Activated CD4-positive, CD25-positive, alpha-beta regulatory T cell treated with anti-CD3 and anti-CD28 coated beads, Interleukin-2, amount 50 U/mL, for 72 hours (primary cell): ENCODE measurements around the gene CLCF1.
A peak's percentile ranks its signal among the peaks of the same experiment; 100 is the strongest.

Experiments used
- DNase-seq: peaks from one replicate; pipeline ENCODE4 v3.0.0; 2021

The CLCF1 gene

DNA sequence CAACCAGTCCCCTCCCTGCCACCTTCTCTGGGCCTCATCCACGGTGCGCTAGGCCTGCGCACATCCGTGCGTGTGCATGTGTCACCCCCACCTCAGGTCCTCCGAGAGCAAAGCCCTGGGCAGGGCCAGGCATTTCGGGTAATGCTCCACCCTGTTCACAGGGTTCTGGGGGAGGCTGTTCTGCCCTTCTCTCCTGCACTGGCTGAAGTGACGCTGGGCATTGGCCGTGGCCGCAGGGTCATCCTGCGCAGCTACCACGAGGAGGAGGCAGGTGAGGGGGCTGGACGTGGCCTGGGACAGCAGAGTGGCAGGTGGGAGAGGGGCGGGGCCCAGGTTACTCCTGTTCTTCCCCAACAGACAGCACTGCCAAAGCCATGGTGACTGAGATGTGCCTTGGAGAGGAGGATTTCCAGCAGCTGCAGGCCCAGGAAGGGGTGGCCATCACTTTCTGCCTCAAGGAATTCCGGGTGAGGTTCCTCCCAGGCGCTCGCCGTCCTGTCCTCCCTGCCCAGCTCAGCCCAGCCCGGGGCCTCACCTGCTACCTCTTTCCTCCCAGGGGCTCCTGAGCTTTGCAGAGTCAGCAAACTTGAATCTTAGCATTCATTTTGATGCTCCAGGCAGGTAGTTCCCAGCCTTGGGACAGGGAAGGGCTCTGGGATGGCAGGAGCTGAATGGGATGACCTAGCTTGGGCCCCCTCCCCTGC lies 22.3 kb upstream of the CLCF1 start:
- no peak for DNase-seq

DNA sequence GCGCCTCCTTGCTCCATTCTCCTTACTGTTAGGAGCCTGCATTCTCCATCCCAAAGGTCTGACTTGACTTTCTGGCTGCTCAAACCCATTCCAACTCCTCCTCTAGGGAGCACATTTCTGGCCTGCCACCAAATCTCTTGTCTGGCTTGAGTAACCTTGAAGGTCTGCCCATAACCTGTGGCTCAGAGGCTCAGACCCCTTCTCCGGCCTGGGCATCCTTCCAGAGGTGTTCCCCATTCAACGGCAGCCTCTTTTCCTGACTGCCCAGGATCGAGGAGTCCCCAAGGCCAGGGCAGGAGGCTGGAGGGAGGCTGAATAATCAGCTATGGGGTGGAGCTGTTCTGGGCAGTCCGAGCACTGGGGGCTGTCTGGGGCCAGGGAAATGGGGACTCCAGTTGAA lies 20.6 kb upstream of the CLCF1 start:
- no peak for DNase-seq

DNA sequence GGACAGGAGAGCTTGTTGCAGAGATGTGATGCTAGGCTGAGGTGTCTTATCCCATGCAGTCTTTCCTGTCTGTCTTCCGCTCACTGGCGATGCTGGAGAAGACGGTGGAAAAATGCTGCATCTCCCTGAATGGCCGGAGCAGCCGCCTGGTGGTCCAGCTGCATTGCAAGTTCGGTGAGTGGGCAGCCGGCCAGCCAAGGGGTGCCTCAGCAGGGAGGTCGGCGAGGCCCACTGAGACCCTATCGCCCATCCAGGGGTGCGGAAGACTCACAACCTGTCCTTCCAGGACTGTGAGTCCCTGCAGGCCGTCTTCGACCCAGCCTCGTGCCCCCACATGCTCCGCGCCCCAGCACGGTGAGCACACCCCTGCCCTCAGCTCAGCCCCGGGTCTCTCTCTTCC lies 20.0 kb upstream of the CLCF1 start:
- no peak for DNase-seq

DNA sequence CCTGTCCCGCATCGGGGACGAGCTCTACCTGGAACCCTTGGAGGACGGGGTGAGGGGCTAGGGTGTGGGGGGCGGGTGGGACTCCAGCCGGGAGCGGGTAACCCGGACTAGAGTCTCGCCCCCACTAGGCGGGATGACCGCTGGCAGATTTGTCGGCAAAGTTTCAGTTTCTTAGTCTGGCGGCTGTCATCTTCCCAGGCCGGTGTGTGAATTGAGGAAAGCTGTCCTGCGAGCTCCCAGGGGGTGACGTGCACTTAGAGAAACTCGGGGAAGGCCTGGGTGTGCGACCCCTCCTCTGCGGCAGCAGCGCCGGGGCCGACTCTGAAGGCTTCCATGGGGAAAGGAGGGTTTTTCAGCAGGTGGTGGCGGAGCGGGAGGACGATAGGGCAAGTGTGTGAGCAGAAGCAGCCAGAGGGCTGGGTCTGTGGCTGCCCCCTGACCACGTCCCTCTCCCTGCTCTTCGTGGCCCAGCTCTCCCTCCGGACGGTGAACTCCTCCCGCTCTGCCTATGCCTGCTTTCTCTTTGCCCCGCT lies 18.9 kb upstream of the CLCF1 start:
- DNase-seq = no peak

DNA sequence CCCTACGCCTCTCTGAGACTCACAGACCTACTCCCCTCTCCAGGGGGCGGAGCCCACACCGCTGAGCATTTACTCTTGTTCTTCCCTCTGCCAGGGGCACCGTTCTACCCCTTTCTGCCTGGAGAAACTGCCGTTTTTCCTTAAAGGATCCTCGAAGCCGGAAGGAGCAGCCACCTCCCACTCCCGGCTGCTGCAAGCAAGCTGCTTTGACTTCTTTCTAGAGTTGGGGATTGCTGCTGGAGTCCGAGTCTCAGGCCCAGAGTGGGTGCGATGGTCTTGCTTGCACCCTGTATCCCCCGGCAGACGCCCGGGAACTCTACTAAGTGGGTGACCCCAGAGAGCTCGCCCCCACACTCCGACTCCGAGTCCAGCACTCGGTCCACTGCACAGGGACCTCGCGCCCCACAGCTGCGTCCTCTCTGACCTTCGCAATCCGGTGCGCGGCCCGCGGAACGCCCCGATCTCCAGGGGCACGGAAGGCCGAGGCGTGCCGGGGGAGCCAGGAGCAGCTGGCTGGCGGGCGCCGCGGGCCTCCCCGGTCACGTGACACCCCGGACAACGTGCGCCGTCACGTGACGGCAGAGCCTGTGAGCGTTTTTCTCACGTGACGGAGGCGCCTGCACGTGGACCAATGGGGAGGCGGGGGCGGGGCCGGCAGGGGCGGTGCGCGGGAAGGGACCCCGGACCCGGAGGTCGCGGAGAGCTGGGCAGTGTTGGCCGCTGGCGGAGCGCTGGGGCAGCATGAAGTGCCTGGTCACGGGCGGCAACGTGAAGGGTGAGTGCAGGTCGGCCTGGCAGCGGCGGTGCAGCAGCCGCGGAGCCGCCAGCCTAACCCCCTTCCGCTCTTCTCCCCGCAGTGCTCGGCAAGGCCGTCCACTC lies 18.1 kb upstream of the CLCF1 start, which contains the start of gene RAD9A:
TSS of gene RAD9A (plus strand) at position 683 of the 879 bp plus-strand sequence. CDS start at position 742, 59 bp downstream.
- DNase-seq = peak; percentile 92

DNA sequence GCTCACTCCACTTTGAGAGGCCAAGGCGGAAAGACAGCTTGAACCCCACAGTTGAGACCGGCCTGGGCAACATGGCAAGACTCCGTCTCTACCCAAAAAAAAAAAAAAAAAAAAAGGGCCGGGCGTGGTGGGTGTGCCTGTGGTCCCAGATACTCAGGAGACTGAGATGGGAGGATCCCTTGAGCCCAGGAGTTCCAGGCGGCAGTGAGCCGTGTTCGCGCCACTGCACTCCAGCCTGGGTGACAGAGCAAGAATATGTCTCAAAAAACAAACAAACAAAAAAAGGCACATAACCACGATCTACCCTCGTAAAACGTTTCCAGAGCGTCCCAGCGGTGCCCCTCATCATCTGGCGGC lies 17.5 kb upstream of the CLCF1 start:
- no peak for DNase-seq

DNA sequence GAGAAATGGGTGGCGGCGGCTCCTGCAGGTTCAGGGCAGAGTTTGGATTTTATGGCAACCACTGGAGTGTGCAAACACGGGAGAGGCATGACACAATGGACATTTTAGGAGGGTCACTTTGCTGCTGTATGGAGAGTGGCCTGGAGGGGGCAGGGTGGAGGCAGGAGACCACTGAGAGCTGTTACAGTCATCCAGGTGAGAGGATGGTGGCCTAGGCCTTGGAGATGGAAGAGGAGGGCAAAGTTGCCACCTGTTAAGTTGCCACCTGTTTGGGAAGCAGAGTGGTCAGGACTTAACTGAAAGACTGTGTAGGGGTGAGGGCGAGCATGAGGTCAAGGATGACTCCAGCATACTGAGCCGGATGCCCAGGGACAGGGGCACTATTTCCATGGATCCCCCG lies 16.1 kb upstream of the CLCF1 start:
- DNase-seq = peak; percentile 62

DNA sequence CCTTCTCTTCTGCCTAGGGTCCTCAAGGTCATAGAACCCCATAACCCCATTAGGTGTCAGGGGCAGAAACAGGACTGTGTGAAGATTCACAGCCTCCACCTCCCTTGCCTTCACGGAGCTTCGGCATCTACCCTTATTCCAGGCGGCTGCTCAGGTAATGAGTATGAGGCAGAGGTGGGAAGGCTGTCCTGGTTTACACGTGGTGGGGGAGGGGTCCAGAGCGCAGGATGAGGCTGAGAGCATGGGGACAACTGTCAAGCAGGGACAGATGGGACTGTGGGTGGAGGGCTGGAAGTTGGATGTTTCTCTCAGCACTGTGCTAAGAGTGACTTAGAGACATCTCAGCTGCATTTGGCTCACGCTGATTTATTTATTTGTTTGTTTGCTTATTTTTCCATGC lies 14.1 kb upstream of the CLCF1 start:
- no peak for DNase-seq

DNA sequence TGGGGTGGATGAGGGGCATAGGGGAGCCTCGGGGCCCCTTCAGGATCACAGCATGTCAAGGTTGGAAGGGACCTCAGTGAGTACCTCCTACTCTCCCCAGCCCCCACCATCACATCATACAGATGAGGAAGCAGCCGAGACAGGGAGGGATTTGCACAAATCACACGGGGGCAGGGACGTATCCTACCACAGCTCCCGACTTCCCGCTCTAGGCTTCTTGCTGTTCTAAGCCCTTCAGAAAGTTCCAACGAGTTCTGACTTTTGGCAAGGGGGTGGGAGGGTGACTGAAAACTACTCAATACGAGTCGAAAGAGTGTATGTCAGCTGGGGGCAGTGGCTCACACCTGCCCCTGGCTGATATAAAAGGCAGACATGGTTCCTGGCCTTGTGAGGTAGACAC lies 13.7 kb upstream of the CLCF1 start:
- no peak for DNase-seq

DNA sequence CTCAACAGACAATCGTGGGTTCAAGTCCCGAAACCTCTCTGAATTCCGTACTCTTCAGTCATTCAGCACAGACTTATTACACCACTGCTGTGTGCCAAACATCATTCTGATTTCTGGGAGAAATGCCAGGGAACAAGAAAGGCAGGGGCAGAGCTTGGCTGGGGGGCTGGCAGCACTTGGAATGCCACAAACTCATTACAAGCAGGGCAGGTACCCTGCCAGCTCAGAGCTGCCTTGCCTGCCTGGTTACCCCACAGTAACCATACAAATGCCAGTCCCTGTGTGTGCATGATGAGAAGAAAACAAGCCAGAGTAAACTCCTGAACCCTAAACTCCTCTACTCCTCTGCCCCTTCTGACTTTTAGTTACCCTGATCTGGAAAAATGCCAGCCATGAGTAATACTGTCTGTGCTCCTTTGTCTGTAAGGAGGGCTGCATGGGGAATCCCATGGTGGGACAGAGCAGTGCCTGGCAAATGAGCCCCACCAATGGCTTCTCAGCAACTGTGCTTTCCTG lies 11.5 kb upstream of the CLCF1 start:
- DNase-seq = no peak

DNA sequence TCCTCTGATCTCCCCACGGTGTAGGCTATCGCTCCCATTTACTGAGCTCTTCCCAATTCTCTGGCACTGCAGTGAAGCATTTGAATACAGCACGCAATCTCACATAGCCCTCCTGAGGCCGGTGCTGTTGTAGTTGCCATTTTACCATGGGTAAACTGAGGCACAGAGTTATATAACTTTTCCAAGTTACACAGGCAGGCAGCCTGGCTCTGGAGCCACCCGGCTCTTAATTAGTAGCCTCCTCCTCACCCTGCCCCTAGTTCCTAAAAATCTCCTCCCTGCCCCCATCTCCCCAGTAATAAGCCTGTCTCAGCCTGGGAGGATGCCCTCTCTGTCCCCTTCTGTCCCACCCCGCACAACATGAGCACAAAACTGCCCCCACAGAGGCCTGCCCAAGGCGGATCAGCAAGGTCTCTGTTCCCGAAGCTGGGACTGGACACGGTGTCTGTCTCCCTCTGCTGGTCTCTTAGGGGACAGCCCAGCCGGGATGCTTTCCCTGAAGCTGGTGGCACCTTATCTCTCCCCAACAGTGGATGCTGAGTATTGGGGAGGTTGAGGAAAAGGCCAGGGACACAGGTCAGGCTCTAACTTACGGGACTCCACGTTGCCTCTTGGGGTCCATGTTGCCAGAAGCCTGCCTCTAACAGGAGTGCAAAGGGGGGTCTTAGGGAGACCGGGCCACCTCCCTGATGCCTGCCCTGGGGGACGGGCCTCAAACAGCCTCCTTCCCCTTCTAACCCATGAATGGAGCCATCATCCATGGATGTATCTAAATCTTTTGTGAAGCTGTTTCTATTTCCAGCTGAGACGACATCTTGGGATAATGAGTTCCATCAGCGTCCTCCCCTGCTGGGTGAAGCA lies 9.1 kb upstream of the CLCF1 start:
- peak; percentile 84 for DNase-seq

DNA sequence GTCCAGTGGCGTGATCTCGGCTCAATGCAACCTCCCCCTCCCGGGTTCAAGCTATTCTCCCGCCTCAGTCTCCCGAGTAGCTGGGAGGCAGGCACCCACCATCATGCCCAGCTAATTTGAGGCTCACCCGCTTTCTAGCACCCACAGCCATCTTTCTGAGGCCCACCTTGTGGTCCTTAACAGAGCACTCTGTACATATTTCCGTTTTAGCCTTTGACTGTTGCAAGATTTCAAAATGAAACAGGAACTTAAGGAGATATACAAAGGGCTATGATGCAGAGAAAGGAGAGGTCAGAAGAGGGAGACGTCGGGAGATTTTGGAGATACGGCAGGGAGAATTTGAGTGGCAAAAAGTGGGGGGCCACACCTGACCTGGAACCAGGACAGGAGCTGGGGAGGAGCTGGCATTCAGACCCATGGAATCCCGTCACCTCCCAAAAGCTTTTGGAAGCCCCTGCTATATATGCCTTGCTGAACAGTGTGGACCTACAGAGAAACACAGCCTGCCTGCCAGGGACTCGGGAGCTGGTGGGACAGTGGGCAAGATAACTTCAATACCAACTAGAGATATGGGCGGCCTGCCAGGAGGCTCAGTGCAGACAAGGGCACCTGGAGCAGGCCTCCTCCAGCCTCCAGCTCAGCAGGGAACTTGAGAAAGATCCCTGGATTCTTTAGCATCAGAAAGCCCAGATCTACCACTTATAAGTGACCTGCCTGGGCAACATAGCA lies 8.0 kb upstream of the CLCF1 start:
- DNase-seq = no peak

DNA sequence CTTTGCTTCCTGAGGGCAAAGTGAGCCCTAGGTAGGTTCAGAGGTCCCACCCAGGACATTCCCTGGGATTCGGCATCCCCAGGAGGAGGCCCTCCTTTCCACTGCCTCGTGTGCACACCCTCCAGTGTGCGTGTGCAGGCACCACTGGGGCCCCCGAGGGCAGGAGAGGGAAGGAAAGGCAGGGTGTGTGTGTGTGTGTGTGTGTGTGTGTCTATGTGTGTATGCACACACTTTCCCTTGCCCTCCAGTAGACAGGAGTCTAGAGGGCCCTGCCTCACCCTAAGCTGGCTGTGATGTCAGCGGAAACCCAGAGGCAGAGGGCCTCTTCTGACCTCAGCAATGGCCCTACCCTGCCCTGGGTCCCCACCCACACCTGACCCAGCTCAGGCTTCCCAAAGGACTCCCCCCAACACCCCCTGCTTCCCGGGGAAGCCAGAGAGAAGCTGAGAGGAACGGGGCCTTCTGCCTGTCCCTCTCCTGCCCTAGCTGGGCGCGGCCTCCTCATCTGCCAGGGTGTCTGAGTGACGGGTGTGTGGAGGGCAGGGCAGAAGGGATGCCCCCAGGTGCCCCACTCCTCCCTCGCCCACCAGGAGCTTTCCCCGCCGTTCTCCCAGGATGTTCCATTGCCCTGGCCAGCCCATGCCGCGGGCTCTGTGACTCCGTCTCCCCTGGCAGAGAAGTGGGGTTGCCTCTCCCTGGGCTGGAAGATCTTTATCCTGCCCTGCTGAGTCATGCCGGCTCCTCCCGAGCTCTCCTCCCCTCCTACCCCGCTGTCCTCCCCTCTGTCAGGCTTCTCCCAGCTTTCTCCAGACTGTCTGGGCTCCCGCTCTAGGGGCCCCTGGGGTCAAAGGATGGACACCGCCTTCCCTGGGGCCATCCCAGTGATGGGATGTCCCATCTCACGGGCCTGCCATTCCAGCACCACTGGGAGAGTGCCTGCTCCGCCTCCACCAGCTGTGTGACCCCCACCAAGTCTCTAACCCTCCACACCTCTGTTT lies 6.0 kb upstream of the CLCF1 start:
- DNase-seq = no peak

DNA sequence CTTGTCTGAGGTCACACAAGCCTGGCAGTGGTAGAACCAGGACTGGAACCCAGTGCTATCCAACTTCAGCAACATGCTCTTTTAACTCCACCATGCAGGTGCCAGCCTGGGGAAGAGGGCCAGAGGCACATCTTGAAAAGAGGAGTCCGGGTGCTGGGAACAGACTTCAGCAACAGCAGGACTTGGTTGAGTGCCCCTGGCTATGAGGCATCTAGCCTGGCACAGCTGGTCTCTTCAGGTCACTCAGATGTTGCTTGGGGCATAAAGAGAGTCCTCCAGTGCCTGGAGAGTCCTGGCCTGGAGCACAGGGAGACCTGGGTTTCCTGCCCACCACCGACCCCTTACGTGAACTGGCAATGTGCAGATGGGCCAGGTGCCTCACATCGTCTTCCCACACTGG lies 5.1 kb upstream of the CLCF1 start:
- DNase-seq = no peak

DNA sequence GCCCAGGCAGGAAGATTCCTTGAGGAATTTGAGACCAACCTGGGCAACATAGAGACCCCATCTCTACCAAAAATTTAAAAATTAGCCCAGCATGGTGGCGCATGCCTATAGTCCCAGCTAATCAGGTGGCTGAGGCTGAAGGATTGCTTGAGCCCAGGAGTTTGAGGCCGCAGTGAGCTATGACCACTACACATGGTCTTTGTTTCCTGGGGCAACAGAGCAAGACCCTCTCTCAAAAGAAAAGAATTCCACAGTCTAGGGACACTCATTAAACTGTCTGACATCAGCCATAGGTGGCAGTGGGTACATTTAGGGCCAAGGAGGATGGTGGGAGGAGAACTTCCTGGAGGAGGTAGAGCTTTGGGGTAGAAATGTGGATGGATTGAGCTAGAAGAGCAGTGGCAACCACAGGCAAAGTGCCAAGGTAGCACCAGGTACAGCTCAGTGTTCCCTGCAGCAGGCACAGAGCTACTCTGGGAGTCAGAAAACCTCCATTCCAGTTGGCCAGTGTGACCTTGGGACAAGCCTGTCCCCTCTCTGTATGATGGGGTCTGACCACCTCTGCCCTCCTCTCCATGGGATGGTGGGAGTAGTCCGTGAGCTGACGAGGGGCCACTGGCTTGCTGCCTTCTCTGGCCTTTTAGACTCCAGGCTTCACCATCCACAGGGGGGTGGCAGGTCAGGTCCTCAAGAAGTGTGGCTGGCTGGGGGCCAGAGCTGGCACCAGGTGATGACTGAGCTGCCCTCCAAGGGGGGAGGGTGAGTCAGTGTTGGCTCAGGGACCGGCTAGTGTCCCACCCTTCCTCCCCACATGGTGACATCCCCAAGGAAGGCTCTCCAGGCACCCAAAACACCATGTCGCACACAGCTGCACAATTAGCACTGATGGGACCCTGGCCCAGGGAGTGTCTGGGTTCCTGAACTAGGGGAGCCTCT lies 3.7 kb upstream of the CLCF1 start:
- no peak for DNase-seq

DNA sequence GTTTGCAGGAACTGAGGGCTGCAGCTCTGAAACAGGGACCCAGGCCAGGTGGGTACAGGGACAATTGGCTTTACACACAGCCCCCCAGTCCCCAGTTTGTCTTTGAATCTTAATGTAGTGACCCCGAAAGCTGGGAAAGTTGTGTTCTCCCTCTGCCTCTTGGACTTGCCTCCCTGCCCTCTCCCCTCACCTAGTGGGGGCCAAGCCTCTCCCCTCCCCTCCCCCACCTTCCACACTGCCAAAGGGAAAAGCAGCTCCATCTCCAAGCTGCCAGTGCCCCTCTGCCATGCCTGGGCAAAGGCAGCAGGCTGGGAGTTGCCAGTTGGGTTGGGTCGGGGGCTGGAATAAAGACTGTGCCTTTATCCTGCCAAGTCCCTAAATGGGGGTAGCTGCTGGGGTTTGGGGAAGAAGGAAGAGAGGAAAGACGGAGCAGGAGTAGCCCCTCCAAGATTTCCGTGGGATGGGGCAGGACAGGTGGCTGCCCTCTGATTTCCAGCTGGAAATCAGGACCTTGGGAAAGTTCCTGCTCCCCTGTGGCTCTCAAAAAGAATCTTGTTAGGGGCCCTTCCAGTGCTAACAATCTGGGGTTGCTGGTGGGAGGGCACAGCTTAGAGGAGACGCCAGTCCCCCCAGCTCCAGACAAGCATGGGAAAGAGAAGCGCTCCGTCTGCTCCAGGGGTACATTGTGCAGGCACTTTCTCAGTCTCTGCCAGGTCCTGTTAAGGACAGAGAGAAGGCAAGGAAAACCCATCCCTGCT lies 2.8 kb upstream of the CLCF1 start:
- no peak for DNase-seq

DNA sequence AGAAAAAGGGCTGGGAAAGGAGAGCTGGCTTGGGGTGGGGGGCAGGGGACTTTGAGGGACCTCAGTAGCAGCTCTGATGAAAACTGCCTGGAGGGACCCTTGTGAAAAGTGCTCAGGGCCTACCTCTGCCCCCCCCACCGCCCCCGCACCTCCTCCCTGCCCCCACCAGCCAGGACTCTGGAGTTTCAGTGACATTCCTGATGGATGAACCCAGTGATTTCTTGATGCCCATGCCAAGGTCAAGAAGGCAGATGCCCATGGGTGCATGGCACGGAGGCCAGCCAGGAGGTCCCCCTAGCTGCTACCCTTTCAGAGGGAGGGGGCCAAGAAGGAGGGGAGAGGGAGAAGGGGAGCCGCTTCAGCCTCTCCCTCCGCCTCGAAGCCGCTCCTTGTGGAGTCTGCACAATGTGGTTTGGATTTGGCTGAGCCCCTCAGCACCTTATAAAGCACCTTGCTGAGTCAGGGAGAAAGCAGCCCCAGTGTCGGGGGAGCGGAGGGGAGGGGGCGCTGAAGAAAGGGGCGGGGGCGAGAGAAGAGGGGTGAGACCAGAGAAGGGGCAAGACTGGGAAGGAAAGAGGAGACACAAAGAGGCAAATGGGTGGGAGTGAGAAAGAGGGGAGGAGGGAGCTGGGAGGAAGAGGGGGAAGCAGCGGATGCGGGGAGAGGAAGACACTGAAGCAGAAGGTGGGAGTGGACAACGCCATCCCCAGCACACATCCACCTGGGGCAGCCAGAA lies 2.1 kb upstream of the CLCF1 start:
- DNase-seq = no peak
